ENCODE measurements around the gene ZBED2. TPM values are rescaled to one million over a fixed set of nuclear protein-coding genes. Genes with fewer than 3 reads are reported as not detected.

The ZBED2 gene
- total and polyA plus RNA-seq, 2 experiments from 2014 or later: not detected

GRCh38 chr3:111604119-111604518, 9.0 kb upstream of the ZBED2 start (continued):
- TF ChIP-seq CTCF (conservative IDR thresholded peaks at IDR 0.05; ENCODE audit: low read depth in 2 of 2) (no peak), EZH2 (IDR thresholded peaks at IDR 0.05; ENCODE audit: low read depth, unreplicated experiment) (no peak), STAT1 (IDR thresholded peaks at IDR 0.05; ENCODE audit: unreplicated experiment) (no peak), CREB1 (CRISPR knock-in tag; IDR thresholded peaks at IDR 0.05; ENCODE audit: low read depth) (no peak), ETS1 (IDR thresholded peaks at IDR 0.05) (no peak), REST (IDR thresholded peaks at IDR 0.05; ENCODE audit: unreplicated experiment) (no peak), POLR2AphosphoS5 (IDR thresholded peaks at IDR 0.05; ENCODE audit: low read depth) (no peak)

- Histone ChIP-seq H2AFZ (no peak overlapping the region), H3K36me3 (ENCODE audit: insufficient read depth) (no peaks in the 10 kb centered on the region), H3K4me1 (ENCODE audit: insufficient read depth) (no peaks in the 10 kb centered on the region; the same call in 1 of the 2 replicates), H4K20me1 (replicated peaks; ENCODE audit: insufficient read depth) (no peaks in the 10 kb centered on the region), H3K4me2 (no peak overlapping the region), H3K27me3 (ENCODE audit: insufficient read depth) (no peaks in the 10 kb centered on the region), H3K27ac (ENCODE audit: low read depth) (no peak overlapping the region), H3K79me2 (replicated peaks; ENCODE audit: insufficient read depth) (no peaks in the 10 kb centered on the region), H3F3A (replicated peaks; ENCODE audit: low read depth) (no peaks in the 10 kb centered on the region), H3K4me3 (no peak overlapping the region), H3K9me2 (ENCODE audit: insufficient read depth) (no peaks in the 10 kb centered on the region; the same call in 1 of the 2 replicates)
- Mint-ChIP-seq H3K36me3 (ENCODE audit: low read depth) (no peaks in the 10 kb centered on the region), H3K27me3 (ENCODE audit: insufficient read depth, low read depth, poor library complexity) (no peaks in the 10 kb centered on the region), H3K4me3 (no peak overlapping the region), H3K4me1 (peaks cover 2% of the 10 kb centered on the region; the same call in 2 of the 3 replicates), H3K27ac (no peak overlapping the region), H3K9me3 (no peaks in the 10 kb centered on the region)
- no peak for ATAC-seq
- DNase-seq (ENCODE audit: low spot score): no peak
- no peak for TF ChIP-seq REST (IDR thresholded peaks at IDR 0.05; ENCODE audit: unreplicated experiment)
- TF ChIP-seq STAT1 (IDR thresholded peaks at IDR 0.05; ENCODE audit: unreplicated experiment): no peak
- no peak for TF ChIP-seq JUNB (IDR thresholded peaks at IDR 0.05; ENCODE audit: unreplicated experiment)
- no peak for TF ChIP-seq CTCF (conservative IDR thresholded peaks at IDR 0.05; ENCODE audit: low read depth in 2 of 2)
- TF ChIP-seq EZH2 (IDR thresholded peaks at IDR 0.05; ENCODE audit: low read depth, unreplicated experiment): no peak
- no peak for TF ChIP-seq POLR2AphosphoS5 (IDR thresholded peaks at IDR 0.05; ENCODE audit: low read depth)
- no peak for TF ChIP-seq ZNF331 (CRISPR knock-in tag; IDR thresholded peaks at IDR 0.05; ENCODE audit: low read depth)
- TF ChIP-seq CREB1 (CRISPR knock-in tag; IDR thresholded peaks at IDR 0.05; ENCODE audit: low read depth): no peak
- no peak for TF ChIP-seq ZNF114 (CRISPR knock-in tag; IDR thresholded peaks at IDR 0.05)
- TF ChIP-seq EZH2phosphoT487 (IDR thresholded peaks at IDR 0.05; ENCODE audit: unreplicated experiment): no peak
These were observed 8.5 kb upstream of the ZBED2 start for GRCh38 chr3:111603679-111604078.

Data from GM23338 (cell line).